ENCODE data around the gene GPRIN2.
"Not testable (repeated sequence)": the region's sequence is repeated elsewhere in the genome, so short reads cannot be mapped to it uniquely, and the experiment has no call there.

DNA sequence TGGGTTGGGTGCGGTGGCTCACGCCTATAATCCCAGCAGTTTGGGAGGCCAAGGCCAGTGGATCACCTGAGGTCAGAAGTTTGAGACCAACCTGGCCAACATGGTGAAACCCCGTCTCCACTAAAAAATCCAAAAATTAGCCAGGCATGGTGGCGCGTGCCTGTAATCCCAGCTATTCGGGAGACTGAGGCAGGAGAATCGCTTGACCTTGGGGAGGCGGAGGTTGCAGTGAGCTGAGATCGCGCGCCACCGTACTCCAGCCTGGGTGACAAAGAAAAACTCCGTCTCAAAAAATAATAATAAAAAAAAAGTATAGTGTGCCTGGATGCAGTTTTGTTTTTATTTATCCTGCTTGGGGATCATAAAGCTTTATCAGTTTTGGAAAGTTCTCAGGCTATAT is 36.8 kb upstream of the GPRIN2 start:
- TF ChIP-seq CTCF (conservative IDR thresholded peaks at IDR 0.05 in 1 of 2, IDR thresholded peaks at IDR 0.05 in 1 of 2; ENCODE audit: extremely low read depth in 1 of 2, insufficient read depth in 1 of 2, low read depth in 1 of 2, low read length in 2 of 2); EZH2 (IDR thresholded peaks at IDR 0.05; ENCODE audit: borderline replicate concordance, low read length): not testable (repeated sequence)

Measured in mammary epithelial cell (primary cell).